ENCODE data around the gene SLC38A8. TPM values are rescaled to one million over a fixed set of nuclear protein-coding genes. Genes with fewer than 3 reads are reported as not detected.

SLC38A8 gene
- total RNA-seq, 1 experiment from 2014 or later = not detected

DNA sequence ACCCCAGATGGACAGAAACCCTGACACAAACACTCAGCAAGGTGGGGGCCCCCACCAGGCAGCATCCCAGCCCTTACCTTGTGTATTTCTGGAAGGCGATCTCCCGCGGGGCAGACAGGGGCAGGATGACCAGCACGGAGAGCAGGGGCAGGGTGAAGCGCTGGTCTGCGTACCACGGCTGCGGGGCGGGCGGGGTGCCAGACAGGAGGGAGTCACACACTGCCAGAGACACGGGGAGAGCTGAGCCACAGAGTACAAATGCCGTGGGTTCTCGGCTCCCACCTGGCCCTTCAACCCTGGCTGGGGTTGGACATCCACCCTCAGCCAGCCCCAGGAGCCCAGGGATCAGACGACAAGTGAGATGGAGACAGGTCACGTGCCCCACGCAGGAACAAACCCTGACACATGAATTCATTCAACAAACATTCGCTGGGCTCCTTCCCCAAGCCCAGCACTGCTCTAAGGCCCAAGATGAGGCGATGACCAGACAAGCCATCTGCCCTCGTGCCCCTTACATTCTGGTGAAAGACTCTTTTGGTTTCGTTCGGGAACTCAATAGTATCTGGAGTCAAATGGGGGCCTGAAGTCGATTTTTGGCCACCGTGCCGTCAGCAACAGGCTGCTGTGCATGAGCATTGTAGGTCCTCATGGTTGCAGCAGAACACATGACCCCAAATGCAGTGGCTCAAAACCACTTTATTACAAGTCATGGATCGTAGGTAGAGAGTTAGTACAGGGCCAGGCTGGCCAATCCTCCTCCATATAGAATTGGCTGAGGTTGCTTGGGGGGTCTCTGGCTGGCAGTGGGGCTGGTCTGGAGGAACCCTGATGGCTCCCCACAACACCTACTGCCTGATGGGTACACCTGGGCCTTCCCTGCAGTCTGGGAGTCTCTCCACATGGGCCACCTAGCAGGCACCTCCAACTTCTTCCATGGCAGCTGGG, 9.1 kb downstream of the SLC38A8 start:
- intact Hi-C loops (cut with micrococcal nuclease; ENCODE audit: unreplicated experiment) = no loop called here
- ChIA-PET CTCF (no interaction called here), POLR2A (no interaction called here)
- no TSS peak for BruUV-seq (replicated peaks)
- ATAC-seq (no peak), DNase-seq (ENCODE audit: low read depth, low spot score) (no peak)
- Histone ChIP-seq H3K36me3 (ENCODE audit: control insufficient read depth, insufficient read depth, low read length) (no peaks in the 10 kb centered on the region), H3K27ac (ENCODE audit: low read length) (no peak overlapping the region), H3K4me3 (ENCODE audit: low read depth in 2 of 2, low read length in 2 of 2) (no peak overlapping the region), H3K4me1 (ENCODE audit: control insufficient read depth, insufficient read depth, low read length) (no peaks in the 10 kb centered on the region), H3K9me3 (ENCODE audit: control insufficient read depth, insufficient read depth, low read depth, low read length) (no peaks in the 10 kb centered on the region), H3K27me3 (ENCODE audit: control insufficient read depth, insufficient read depth, low read length) (no peaks in the 10 kb centered on the region)
- TF ChIP-seq CTCF (IDR thresholded peaks at IDR 0.05) (no peak), SIN3A (IDR thresholded peaks at IDR 0.05; ENCODE audit: borderline replicate concordance, insufficient read depth, low read depth, low read length) (no peak)
- in situ Hi-C loops (cut with HindIII; ENCODE audit: low pct_unique_long_range_greater_than_20kb, low sequenced_read_pairs) = no loop called here

- no peak for DNase-seq (ENCODE audit: low read depth, low spot score)
- Histone ChIP-seq H3K9me3 (ENCODE audit: control insufficient read depth, insufficient read depth, low read depth, low read length) (no peaks in the 10 kb centered on the region), H3K27me3 (ENCODE audit: control insufficient read depth, insufficient read depth, low read length) (no peaks in the 10 kb centered on the region), H3K36me3 (ENCODE audit: control insufficient read depth, insufficient read depth, low read length) (no peaks in the 10 kb centered on the region), H3K27ac (ENCODE audit: low read length) (no peak overlapping the region), H3K4me3 (ENCODE audit: low read depth in 2 of 2, low read length in 2 of 2) (no peak overlapping the region), H3K4me1 (ENCODE audit: control insufficient read depth, insufficient read depth, low read length) (no peaks in the 10 kb centered on the region)
- in situ Hi-C loops (cut with HindIII; ENCODE audit: low pct_unique_long_range_greater_than_20kb, low sequenced_read_pairs) (no loop called here), intact Hi-C loops (cut with micrococcal nuclease; ENCODE audit: unreplicated experiment) (no loop called here)
- no peak for TF ChIP-seq CTCF (IDR thresholded peaks at IDR 0.05)
- no peak for TF ChIP-seq SIN3A (IDR thresholded peaks at IDR 0.05; ENCODE audit: borderline replicate concordance, insufficient read depth, low read depth, low read length)
- TF ChIP-seq TCF7L2 (IDR thresholded peaks at IDR 0.05; ENCODE audit: low read depth, low read length) = no peak
- TF ChIP-seq POLR2AphosphoS5 (IDR thresholded peaks at IDR 0.05; ENCODE audit: low read depth, low read length) = no peak
- TF ChIP-seq REST (IDR thresholded peaks at IDR 0.05; ENCODE audit: insufficient read depth in 1 of 2, low read depth in 2 of 2, low read length in 1 of 2) = no peak
- no peak for ATAC-seq
- ChIA-PET CTCF (interaction anchor here (0.7 kb wide), 1 partner anchor 109 kb away, joined by 5 read pairs; no protein-coding TSS in a partner anchor), POLR2A (no interaction called here)
- BruUV-seq (replicated peaks) = no TSS peak
Observed at GRCh38 chr16:84032458-84033178, 10.0 kb downstream of the SLC38A8 start.

All from Panc1 (cell line).